Liver (tissue), 10 donors: ENCODE measurements around the gene KRTAP4-2. TPM values are rescaled to one million over a fixed set of nuclear protein-coding genes. Genes with fewer than 3 reads are reported as not detected.

Experiments
- DNase-seq: peaks from one replicate; pipeline ENCODE4 v3.0.0-alpha.2; 2017; ENCODE audit warnings: low spot score
- H3K27ac ChIP-seq, 2 donors: one replicate each; pipeline ENCODE4 v1.7.0; 2013; ENCODE audit warnings: inconsistent platforms in 2 of 2, low read length in 2 of 2, control low read depth in 1 of 2, low read depth in 1 of 2, mild to moderate bottlenecking in 1 of 2
- H3K27me3 ChIP-seq, 4 donors: one replicate each; pipeline versions ENCODE4 v1.6.1 to v1.7.0; 2013; ENCODE audit warnings: low read length in 3 of 4, inconsistent platforms in 1 of 4, mild to moderate bottlenecking in 1 of 4, moderate library complexity in 1 of 4; ENCODE audit not compliant: control insufficient read depth in 4 of 4, insufficient read depth in 4 of 4
- H3K36me3 ChIP-seq, 4 donors: one replicate each; pipeline versions ENCODE4 v1.6.1 to v1.7.0; 2013; ENCODE audit warnings: low read length in 3 of 4, mild to moderate bottlenecking in 3 of 4, low read depth in 1 of 4, moderate library complexity in 1 of 4; ENCODE audit not compliant: control insufficient read depth in 4 of 4, insufficient read depth in 3 of 4
- H3K4me1 ChIP-seq, 4 donors: one replicate each; pipeline versions ENCODE4 v1.6.1 to v1.7.0; 2013; ENCODE audit warnings: low read length in 3 of 4, mild to moderate bottlenecking in 3 of 4, moderate library complexity in 1 of 4; ENCODE audit not compliant: control insufficient read depth in 4 of 4, insufficient read depth in 4 of 4
- H3K4me3 ChIP-seq, 3 donors: one replicate each; pipeline versions ENCODE4 v1.6.1 to v1.7.0; 2013; ENCODE audit warnings: low read length in 3 of 3, control low read depth in 1 of 3, low read depth in 1 of 3, mild to moderate bottlenecking in 1 of 3
- H3K9ac ChIP-seq, 2 donors: one replicate each; pipeline ENCODE4 v1.7.0; 2013; ENCODE audit warnings: low read length in 2 of 2, mild to moderate bottlenecking in 2 of 2, moderate library complexity in 2 of 2, control low read depth in 1 of 2, low read depth in 1 of 2
- H3K9me3 ChIP-seq, 4 donors: one replicate each; pipeline versions ENCODE4 v1.6.1 to v1.7.0; 2013; ENCODE audit warnings: low read length in 3 of 4; ENCODE audit not compliant: control insufficient read depth in 4 of 4
- ATF3 ChIP-seq: IDR thresholded peaks from 2 replicates; pipeline ENCODE4 v1.6.1; 2016; ENCODE audit warnings: antibody characterized with exemption
- EGR1 ChIP-seq, 2 donors: IDR thresholded peaks; 2 replicates each; pipeline ENCODE4 v1.6.1; 2016 to 2018; ENCODE audit warnings: antibody characterized with exemption in 2 of 2, low read depth in 2 of 2
- FOXA1 ChIP-seq: IDR thresholded peaks from 2 replicates; pipeline ENCODE4 v1.6.1; 2016; ENCODE audit warnings: antibody characterized with exemption
- FOXA2 ChIP-seq: IDR thresholded peaks from 2 replicates; pipeline ENCODE4 v1.6.1; 2016; ENCODE audit warnings: antibody characterized with exemption
- GABPA ChIP-seq, 2 donors: IDR thresholded peaks in 1 of 2; conservative IDR thresholded peaks in 1 of 2; 2 replicates each; pipeline ENCODE4 v1.6.1; 2016; ENCODE audit warnings: antibody characterized with exemption in 2 of 2, mild to moderate bottlenecking in 1 of 2, moderate library complexity in 1 of 2
- HNF4A ChIP-seq, 2 donors: conservative IDR thresholded peaks; 2 replicates each; pipeline ENCODE4 v1.6.1; 2016; ENCODE audit warnings: antibody characterized with exemption in 2 of 2, mild to moderate bottlenecking in 2 of 2
- HNF4G ChIP-seq: IDR thresholded peaks from 2 replicates; pipeline ENCODE4 v1.6.1; 2016; ENCODE audit warnings: antibody characterized with exemption
- JUND ChIP-seq, 2 donors: IDR thresholded peaks; 2 replicates each; pipeline ENCODE4 v1.6.1; 2016; ENCODE audit warnings: antibody characterized with exemption in 2 of 2
- MAX ChIP-seq: IDR thresholded peaks from 2 replicates; pipeline ENCODE4 v1.6.1; 2016; ENCODE audit warnings: antibody characterized with exemption
- NR2F2 ChIP-seq: IDR thresholded peaks from 2 replicates; pipeline ENCODE4 v1.6.1; 2016; ENCODE audit warnings: antibody characterized with exemption
- RAD21 ChIP-seq, 2 donors: IDR thresholded peaks; 2 replicates each; pipeline ENCODE4 v1.6.1; 2016; ENCODE audit warnings: antibody characterized with exemption in 2 of 2, mild to moderate bottlenecking in 2 of 2
- REST ChIP-seq: IDR thresholded peaks from 2 replicates; pipeline ENCODE4 v1.6.1; 2016; ENCODE audit warnings: antibody characterized with exemption, mild to moderate bottlenecking
- RXRA ChIP-seq, 2 donors: IDR thresholded peaks; 2 replicates each; pipeline ENCODE4 v1.6.1; 2017 to 2018; ENCODE audit warnings: antibody characterized with exemption in 2 of 2, mild to moderate bottlenecking in 1 of 2
- SP1 ChIP-seq: IDR thresholded peaks from 2 replicates; pipeline ENCODE4 v1.6.1; 2018; ENCODE audit warnings: antibody characterized with exemption, mild to moderate bottlenecking
- TAF1 ChIP-seq: conservative IDR thresholded peaks from 2 replicates; pipeline ENCODE4 v1.6.1; 2016; ENCODE audit warnings: antibody characterized with exemption, mild to moderate bottlenecking
- YY1 ChIP-seq: IDR thresholded peaks from 2 replicates; pipeline ENCODE4 v1.6.1; 2016; ENCODE audit warnings: antibody characterized with exemption, mild to moderate bottlenecking
- ZBTB33 ChIP-seq: IDR thresholded peaks from 2 replicates; pipeline ENCODE4 v1.6.1; 2016; ENCODE audit warnings: antibody characterized with exemption
- WGBS: extraction: QIAGEN DNeasy Blood & Tissue Kit; methylation state at CpG from one replicate; pipeline ENCODE4 v1.1.7; 2013; 5-methylcytosine and 5-hydroxymethylcytosine counted together
- polyA plus RNA-seq, 2 donors: library from polyadenylated mRNA; stranded (reverse) in 1 of 2; unstranded in 1 of 2; fragments of 200-250 nt in 1 of 2; fragments of >200 nt in 1 of 2; fragmentation: Nextera tagmentation in 1 of 2; extraction: Ambion mirVana in 1 of 2; gene quantifications; one replicate each; pipeline versions ENCODE4 v1.2.1 to v1.2.3, GENCODE V29; 2013 to 2015
- small RNA-seq: library from RNA; depleted of rRNA; stranded (forward); fragments of <200 nt; gene quantifications from one replicate; pipeline ENCODE3, GENCODE V24; 2014
- total RNA-seq, 2 donors: library from RNA; depleted of rRNA; stranded (reverse); fragments of >200 nt; gene quantifications; one replicate each; pipeline ENCODE4 v1.2.3, GENCODE V29; 2014
- TF ChIP-seq, protein P1 (sequence below): fragments of 150-350 bp; IDR thresholded peaks from 2 replicates; pipeline ENCODE4 v1.5.1; 2017; ENCODE audit warnings: improper control_type of control experiment, low read depth, low read length; ENCODE audit not compliant: missing input control
- donor health status: healthy.
- donor health status: healthy.
- donor health status: healthy.
- donor health status: healthy.
- donor health status: healthy.

The KRTAP4-2 gene
- total and polyA plus RNA-seq, 4 donors: not detected

GRCh38 chr17:41131979-41132378 lies 46.0 kb downstream of the KRTAP4-2 start:
- H3K27ac ChIP-seq: no peak overlapping the region
- WGBS: 83% methylated on average over 3 of the region's 3 CpGs
- DNase-seq: no peak

More at GRCh38 chr17:41131979-41132378, 46.0 kb downstream of the KRTAP4-2 start:
- H3K9me3 ChIP-seq: no peaks in the 10 kb centered on the region
- TF ChIP-seq ATF3 (no peak), EGR1 (IDR thresholded peaks at IDR 0.05; ENCODE audit: low read depth in 2 of 2) (no peak), FOXA1 (no peak), YY1 (no peak), REST (no peak), RAD21 (IDR thresholded peaks at IDR 0.05) (no peak), HNF4A (conservative IDR thresholded peaks at IDR 0.05) (no peak), JUND (IDR thresholded peaks at IDR 0.05) (no peak), GABPA (IDR thresholded peaks at IDR 0.05 in 1 of 2, conservative IDR thresholded peaks at IDR 0.05 in 1 of 2) (no peak), TAF1 (no peak), HNF4G (no peak), ZBTB33 (no peak), RXRA (IDR thresholded peaks at IDR 0.05) (no peak), FOXA2 (no peak), MAX (no peak), SP1 (no peak), NR2F2 (no peak)
- TF ChIP-seq, protein P1, sequence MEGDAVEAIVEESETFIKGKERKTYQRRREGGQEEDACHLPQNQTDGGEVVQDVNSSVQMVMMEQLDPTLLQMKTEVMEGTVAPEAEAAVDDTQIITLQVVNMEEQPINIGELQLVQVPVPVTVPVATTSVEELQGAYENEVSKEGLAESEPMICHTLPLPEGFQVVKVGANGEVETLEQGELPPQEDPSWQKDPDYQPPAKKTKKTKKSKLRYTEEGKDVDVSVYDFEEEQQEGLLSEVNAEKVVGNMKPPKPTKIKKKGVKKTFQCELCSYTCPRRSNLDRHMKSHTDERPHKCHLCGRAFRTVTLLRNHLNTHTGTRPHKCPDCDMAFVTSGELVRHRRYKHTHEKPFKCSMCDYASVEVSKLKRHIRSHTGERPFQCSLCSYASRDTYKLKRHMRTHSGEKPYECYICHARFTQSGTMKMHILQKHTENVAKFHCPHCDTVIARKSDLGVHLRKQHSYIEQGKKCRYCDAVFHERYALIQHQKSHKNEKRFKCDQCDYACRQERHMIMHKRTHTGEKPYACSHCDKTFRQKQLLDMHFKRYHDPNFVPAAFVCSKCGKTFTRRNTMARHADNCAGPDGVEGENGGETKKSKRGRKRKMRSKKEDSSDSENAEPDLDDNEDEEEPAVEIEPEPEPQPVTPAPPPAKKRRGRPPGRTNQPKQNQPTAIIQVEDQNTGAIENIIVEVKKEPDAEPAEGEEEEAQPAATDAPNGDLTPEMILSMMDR: no peak
- peaks cover 0 to 2% (median 0%) of the 10 kb centered on the region in 4 donors for H3K27me3 ChIP-seq
- H3K9ac ChIP-seq: no peak overlapping the region
- H3K4me1 ChIP-seq: no peaks in the 10 kb centered on the region
- no peaks in the 10 kb centered on the region for H3K36me3 ChIP-seq
- H3K4me3 ChIP-seq: no peak overlapping the region

Small RNA genes within 50 kb of the gene (small RNA-seq; reads per million reads assigned to genes)
- gene KRTAP4-17P: not detected

Other genes starting within 250 kb of the KRTAP4-2 start
Only the 30 nearest of the 41 such genes appear.
- not detected for gene KRTAP1-5, start 151.0 kb downstream of the KRTAP4-2 start, total RNA-seq
- not detected for gene KRTAP1-5, start 151.0 kb downstream of the KRTAP4-2 start, polyA plus RNA-seq
- not detected for gene KRTAP1-4, start 148.0 kb downstream of the KRTAP4-2 start, total RNA-seq
- gene KRTAP1-4, start 148.0 kb downstream of the KRTAP4-2 start, polyA plus RNA-seq: not detected
- gene KRTAP1-3, start 143.3 kb downstream of the KRTAP4-2 start, total RNA-seq: not detected
- gene KRTAP1-3, start 143.3 kb downstream of the KRTAP4-2 start, polyA plus RNA-seq: not detected
- gene KRTAP1-1, start 136.8 kb downstream of the KRTAP4-2 start, total RNA-seq: not detected
- not detected for gene KRTAP1-1, start 136.8 kb downstream of the KRTAP4-2 start, polyA plus RNA-seq
- gene KRTAP2-1, start 130.9 kb downstream of the KRTAP4-2 start, total RNA-seq: not detected
- gene KRTAP2-1, start 130.9 kb downstream of the KRTAP4-2 start, polyA plus RNA-seq: not detected
- gene KRTAP2-2, start 123.0 kb downstream of the KRTAP4-2 start, total RNA-seq: not detected
- gene KRTAP2-2, start 123.0 kb downstream of the KRTAP4-2 start, polyA plus RNA-seq: not detected
- gene KRTAP2-3, start 118.1 kb downstream of the KRTAP4-2 start, total RNA-seq: not detected
- not detected for gene KRTAP2-3, start 118.1 kb downstream of the KRTAP4-2 start, polyA plus RNA-seq
- not detected for gene KRTAP2-4, start 112.3 kb downstream of the KRTAP4-2 start, total RNA-seq
- not detected for gene KRTAP2-4, start 112.3 kb downstream of the KRTAP4-2 start, polyA plus RNA-seq
- not detected for gene KRTAP4-7, start 94.1 kb downstream of the KRTAP4-2 start, total RNA-seq
- gene KRTAP4-7, start 94.1 kb downstream of the KRTAP4-2 start, polyA plus RNA-seq: not detected
- gene KRTAP4-8, start 80.1 kb downstream of the KRTAP4-2 start, total RNA-seq: not detected
- not detected for gene KRTAP4-8, start 80.1 kb downstream of the KRTAP4-2 start, polyA plus RNA-seq
- gene KRTAP4-16, start 76.0 kb downstream of the KRTAP4-2 start, total RNA-seq: not detected
- not detected for gene KRTAP4-16, start 76.0 kb downstream of the KRTAP4-2 start, polyA plus RNA-seq
- gene KRTAP4-9, start 72.8 kb downstream of the KRTAP4-2 start, total RNA-seq: not detected
- not detected for gene KRTAP4-9, start 72.8 kb downstream of the KRTAP4-2 start, polyA plus RNA-seq
- gene KRTAP4-11, start 59.8 kb downstream of the KRTAP4-2 start, total RNA-seq: not detected
- not detected for gene KRTAP4-11, start 59.8 kb downstream of the KRTAP4-2 start, polyA plus RNA-seq
- gene KRTAP4-12, start 54.0 kb downstream of the KRTAP4-2 start, total RNA-seq: not detected
- gene KRTAP4-12, start 54.0 kb downstream of the KRTAP4-2 start, polyA plus RNA-seq: not detected
- gene KRTAP4-6, start 37.7 kb downstream of the KRTAP4-2 start, total RNA-seq: not detected
- gene KRTAP4-6, start 37.7 kb downstream of the KRTAP4-2 start, polyA plus RNA-seq: not detected
- not detected for gene KRTAP4-5, start 28.4 kb downstream of the KRTAP4-2 start, total RNA-seq
- gene KRTAP4-5, start 28.4 kb downstream of the KRTAP4-2 start, polyA plus RNA-seq: not detected
- gene KRTAP4-4, start 17.5 kb downstream of the KRTAP4-2 start, total RNA-seq: not detected
- not detected for gene KRTAP4-4, start 17.5 kb downstream of the KRTAP4-2 start, polyA plus RNA-seq
- not detected for gene KRTAP4-3, start 10.0 kb downstream of the KRTAP4-2 start, total RNA-seq
- gene KRTAP4-3, start 10.0 kb downstream of the KRTAP4-2 start, polyA plus RNA-seq: not detected
- not detected for gene KRTAP4-1, start 6.7 kb upstream of the KRTAP4-2 start, total RNA-seq
- gene KRTAP4-1, start 6.7 kb upstream of the KRTAP4-2 start, polyA plus RNA-seq: not detected
- gene KRTAP9-1, start 11.7 kb upstream of the KRTAP4-2 start, total RNA-seq: not detected
- not detected for gene KRTAP9-1, start 11.7 kb upstream of the KRTAP4-2 start, polyA plus RNA-seq
- not detected for gene KRTAP9-2, start 48.4 kb upstream of the KRTAP4-2 start, total RNA-seq
- gene KRTAP9-2, start 48.4 kb upstream of the KRTAP4-2 start, polyA plus RNA-seq: not detected
- not detected for gene KRTAP9-3, start 54.2 kb upstream of the KRTAP4-2 start, total RNA-seq
- not detected for gene KRTAP9-3, start 54.2 kb upstream of the KRTAP4-2 start, polyA plus RNA-seq
- gene KRTAP9-8, start 59.8 kb upstream of the KRTAP4-2 start, total RNA-seq: not detected
- gene KRTAP9-8, start 59.8 kb upstream of the KRTAP4-2 start, polyA plus RNA-seq: not detected
- not detected for gene KRTAP9-4, start 71.5 kb upstream of the KRTAP4-2 start, total RNA-seq
- gene KRTAP9-4, start 71.5 kb upstream of the KRTAP4-2 start, polyA plus RNA-seq: not detected
- gene KRTAP9-9, start 77.2 kb upstream of the KRTAP4-2 start, total RNA-seq: not detected
- gene KRTAP9-9, start 77.2 kb upstream of the KRTAP4-2 start, polyA plus RNA-seq: not detected
- not detected for gene KRTAP9-6, start 87.2 kb upstream of the KRTAP4-2 start, total RNA-seq
- not detected for gene KRTAP9-6, start 87.2 kb upstream of the KRTAP4-2 start, polyA plus RNA-seq
- not detected for gene KRTAP9-7, start 97.5 kb upstream of the KRTAP4-2 start, total RNA-seq
- gene KRTAP9-7, start 97.5 kb upstream of the KRTAP4-2 start, polyA plus RNA-seq: not detected
- gene KRTAP29-1, start 124.6 kb upstream of the KRTAP4-2 start, total RNA-seq: not detected
- gene KRTAP29-1, start 124.6 kb upstream of the KRTAP4-2 start, polyA plus RNA-seq: not detected
- not detected for gene KRTAP16-1, start 131.1 kb upstream of the KRTAP4-2 start, total RNA-seq
- not detected for gene KRTAP16-1, start 131.1 kb upstream of the KRTAP4-2 start, polyA plus RNA-seq
- gene KRTAP17-1, start 137.5 kb upstream of the KRTAP4-2 start, total RNA-seq: not detected
- gene KRTAP17-1, start 137.5 kb upstream of the KRTAP4-2 start, polyA plus RNA-seq: not detected